GM19463 (cell line): ENCODE results near the gene CDHR4.
"Not testable (repeated sequence)": the region's sequence is repeated elsewhere in the genome, so short reads cannot be mapped to it uniquely, and the experiment has no call there.

Experiments
- ATAC-seq: cut with Tn5 transposase; IDR thresholded peaks from one replicate; pipeline ENCODE4 v1.9.1; 2021; ENCODE audit warnings: mild to moderate bottlenecking, moderate library complexity; ENCODE audit not compliant: unreplicated experiment

CDHR4 gene

GRCh38 chr3:49799761-49800160, at the start of gene CDHR4:
Gene CDHR4 (minus strand): TSS chr3:49799873. CDS start chr3:49799812, 61 bp downstream.
- ATAC-seq, result no peak

GRCh38 chr3:49845694-49846093, 46.0 kb upstream of the CDHR4 start:
- ATAC-seq, result no peak

- ATAC-seq, result no peak
Measured at GRCh38 chr3:49844464-49845183, 45.0 kb upstream of the CDHR4 start.

DNA sequence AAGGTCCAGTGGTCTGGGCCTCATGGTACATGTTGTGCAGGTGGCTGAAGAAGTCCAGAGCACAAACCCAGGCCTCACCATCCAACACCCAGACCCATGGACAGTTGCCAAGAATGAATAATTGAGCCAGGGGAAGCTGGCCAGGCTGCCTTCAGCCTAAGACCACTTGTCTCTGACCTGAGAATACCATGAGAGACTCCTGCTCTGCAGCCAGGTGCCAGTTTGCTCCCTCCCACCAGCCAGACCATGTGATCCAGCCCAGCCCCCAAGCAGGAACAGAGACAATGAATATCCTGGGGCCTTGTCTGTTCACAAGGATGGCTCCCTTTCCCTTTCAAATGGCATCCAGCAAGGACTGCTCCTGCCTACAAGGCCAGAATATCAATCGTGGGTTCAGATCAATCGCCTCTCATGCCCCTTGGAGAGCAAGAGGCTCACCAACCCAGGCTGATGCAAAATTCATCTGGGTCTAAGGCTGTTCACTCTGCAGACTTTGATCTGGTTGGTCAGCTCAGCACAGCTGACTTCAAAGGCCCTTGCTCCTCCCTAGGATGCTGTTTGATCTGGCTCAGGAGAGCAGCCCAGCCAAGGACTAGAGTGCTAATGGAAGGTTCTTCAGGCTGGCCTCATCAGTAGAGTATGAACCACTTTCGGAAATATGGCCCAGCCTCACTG, 43.3 kb upstream of the CDHR4 start:
- ATAC-seq, result no peak

- no peak for ATAC-seq
Measured at GRCh38 chr3:49841806-49842205, 42.1 kb upstream of the CDHR4 start.

DNA sequence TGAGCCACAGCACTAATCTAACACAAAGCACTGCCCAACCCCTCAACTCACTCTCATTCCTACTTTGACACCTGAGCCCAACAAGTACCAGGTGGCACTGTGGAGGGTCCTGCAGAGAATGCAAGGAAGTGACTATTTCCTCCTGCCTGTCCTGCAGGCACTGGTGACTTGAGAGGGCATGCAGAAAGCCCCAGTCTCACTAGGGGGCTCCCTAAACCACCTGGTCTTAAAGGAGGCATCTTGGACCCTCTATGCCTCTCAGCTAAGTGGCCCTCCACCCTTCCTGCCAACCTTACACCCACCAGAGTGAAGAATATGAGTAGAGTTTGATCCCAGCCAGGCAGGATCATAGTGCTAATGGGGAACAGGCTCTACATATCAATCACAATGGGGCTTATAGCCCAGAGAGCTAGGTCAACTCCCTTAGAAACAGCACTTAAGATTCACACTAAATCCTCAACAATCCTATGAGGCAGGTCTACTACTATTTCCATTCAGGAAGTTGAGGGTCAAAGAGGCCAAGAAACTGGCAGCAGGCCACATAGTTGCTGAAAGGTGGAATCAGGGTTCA, 41.5 kb upstream of the CDHR4 start:
- no peak for ATAC-seq

GRCh38 chr3:49840388-49840787, 40.7 kb upstream of the CDHR4 start:
- ATAC-seq, result no peak

DNA sequence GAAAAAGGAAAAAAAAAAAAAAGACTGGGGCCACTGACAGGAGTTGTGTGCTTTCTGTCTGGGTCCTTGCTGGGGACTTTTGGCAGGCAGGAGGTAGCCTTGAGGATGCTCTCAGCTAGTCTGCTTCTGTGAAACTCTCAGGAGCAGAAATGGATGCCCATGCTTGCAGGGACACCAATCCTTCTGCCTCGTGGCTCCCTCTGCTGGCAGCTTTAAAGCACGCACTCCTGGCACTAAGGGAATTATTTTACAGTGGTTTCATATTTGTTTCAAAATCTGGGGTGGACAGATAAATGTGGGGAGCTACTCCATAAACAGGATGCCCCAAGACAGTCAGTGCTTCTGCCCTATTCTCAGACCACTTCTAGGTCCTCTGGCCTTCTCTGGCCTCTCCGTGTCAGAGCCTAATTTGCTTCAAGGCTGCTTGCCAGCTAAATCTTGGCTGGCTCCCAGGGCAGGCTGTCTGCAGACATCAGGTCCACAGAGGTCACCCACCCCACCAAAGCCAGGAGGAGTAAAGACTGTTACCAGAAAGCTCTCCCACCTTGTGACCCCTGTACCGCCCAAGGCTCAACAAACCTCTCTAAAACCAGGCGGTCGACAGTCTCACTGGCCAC, 39.6 kb upstream of the CDHR4 start:
- no peak for ATAC-seq

DNA sequence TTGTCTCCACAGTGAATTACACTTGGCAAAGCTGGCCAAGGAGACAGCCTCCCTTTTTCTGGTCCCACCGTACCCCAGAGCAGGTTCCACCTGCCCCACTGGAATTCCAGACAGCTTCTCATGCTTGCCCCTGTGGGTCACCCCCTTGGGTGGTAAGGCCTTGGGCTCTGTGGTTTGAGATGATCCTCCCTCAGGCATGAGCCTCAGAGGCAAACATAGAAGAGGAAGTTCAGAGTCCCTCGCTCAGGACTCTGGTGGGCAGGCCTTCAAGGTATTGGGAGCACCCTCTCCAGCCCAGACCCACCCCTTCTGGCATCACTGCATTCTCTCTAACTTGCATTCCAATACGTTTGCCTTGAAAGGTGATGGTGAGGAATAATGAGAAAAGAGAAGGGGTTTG, 31.7 kb upstream of the CDHR4 start:
- ATAC-seq, result no peak

DNA sequence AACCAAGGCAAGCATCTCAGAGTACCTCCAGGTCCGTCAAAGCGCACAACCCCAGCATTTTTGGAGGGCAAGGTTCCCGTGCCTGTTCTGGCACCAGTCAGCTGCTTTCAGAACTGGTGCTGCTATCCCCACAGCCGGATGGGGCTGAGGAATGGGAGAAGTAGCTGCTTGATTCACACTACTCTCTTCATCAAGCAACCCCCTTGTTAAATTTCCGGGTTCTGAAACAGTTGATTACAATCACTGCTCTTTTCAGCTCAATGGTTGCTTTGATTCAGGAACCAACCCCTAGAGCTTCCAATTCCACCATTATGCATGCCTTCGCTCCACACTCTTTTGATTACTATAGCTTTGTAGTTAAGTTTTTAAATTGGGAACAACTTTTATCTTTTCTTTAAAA, 26.3 kb upstream of the CDHR4 start:
- no peak for ATAC-seq

DNA sequence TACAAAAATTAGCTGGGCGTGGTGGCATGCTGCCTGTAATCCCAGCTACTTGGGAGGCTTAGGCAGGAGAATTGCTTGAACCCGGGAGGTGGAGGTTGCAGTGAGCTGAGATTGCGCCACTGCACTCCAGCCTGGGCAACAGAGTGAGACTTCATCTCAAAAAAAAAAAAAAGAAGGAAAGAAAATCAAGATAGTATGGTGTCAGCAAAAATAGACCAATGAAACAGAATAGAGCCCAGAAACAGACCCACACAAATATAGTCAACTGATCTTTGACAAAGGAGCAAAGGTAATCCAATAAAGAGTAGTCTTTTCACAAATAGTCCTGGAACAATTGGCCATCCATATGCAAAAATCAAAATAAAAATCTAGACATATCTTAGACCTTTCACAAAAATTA, 23.5 kb upstream of the CDHR4 start:
- ATAC-seq, result not testable (repeated sequence)

DNA sequence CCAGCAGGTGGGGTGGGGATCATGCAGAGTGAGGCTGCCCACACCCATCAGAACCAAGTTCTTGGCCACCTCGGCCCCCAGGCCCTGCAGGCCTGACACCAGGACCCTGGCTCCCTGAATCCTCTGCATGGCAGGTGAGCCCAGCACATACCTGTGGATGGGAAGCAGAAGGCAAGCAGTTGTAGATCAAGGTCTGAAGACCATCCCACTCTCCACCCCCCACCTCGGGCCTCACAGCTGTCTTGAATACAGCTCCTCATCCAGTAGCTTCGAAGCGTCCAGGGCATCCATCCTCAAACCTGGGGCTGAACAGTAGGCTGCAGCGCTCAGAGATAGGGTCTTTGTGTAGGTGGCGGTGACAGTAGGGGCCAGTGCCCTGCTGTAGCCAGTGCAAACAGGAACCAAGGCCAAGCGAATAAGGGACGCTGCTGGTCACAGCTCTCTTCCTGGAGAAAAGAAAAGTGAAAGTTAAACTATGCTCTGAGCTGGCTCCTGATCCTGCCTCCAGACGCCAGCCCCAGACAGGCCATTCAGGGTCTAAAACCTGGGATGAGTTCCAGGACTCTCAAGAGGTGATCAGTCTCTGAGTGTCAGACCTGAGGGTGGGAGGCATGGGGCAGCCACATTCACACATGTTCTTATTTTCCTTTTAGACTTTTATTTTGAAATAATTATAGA, 14.0 kb upstream of the CDHR4 start, which contains the start of gene UBA7:
TSS of gene UBA7 (minus strand) at position 457 of the 678 bp plus-strand sequence. CDS start at position 291, 166 bp downstream.
- peak; percentile 77 for ATAC-seq

DNA sequence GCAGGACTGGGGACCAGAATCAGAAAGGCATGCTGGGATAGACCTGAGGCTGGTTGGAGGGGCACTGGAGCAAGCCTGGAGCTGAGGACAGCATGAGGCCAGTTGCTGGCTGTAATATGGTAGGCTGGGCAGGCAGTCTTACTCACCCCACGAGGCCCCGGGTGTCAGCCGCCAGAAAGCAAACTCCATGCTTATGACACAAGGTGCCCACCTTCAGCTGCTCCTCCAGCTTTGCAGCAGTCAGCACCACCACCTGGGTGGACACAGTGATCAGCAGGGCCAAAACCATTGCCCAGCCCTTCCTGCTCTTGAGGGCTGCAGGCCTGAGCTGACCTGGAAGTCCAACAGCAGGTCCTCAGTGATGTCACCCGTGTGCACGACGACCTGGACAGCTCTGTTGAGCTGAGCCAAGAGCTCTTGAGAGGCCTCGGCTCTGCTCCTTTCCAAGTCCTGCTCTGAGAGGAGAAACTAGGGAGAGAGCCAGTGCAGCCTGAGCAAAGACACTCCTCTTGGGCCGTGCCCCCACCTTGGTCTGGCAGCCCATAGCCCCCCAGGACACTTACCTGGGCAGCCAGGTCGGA, 13.3 kb upstream of the CDHR4 start:
- no peak for ATAC-seq

- ATAC-seq, result no peak
Measured at GRCh38 chr3:49807431-49808114, 7.9 kb upstream of the CDHR4 start.

DNA sequence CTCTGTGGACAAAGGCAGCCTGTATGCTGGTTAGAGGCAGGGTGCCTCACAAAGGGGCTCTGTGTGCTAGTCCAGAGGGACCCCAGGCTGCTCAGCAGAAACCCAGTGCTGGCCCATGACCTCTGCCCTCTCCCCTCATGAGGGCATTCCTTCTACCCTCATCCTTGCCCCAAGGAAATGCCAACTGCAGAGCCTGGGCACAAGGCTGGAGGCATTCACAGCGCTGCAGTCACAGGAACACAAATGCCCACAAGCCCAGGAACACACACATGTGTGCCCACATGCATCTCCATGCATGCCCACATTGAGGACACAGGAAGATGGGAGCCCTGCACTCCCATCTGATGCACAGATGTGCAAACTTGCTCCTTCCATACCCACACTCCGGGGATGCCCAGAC, 7.2 kb upstream of the CDHR4 start:
- no peak for ATAC-seq

GRCh38 chr3:49805897-49806701, 6.4 kb upstream of the CDHR4 start:
- ATAC-seq, result no peak

DNA sequence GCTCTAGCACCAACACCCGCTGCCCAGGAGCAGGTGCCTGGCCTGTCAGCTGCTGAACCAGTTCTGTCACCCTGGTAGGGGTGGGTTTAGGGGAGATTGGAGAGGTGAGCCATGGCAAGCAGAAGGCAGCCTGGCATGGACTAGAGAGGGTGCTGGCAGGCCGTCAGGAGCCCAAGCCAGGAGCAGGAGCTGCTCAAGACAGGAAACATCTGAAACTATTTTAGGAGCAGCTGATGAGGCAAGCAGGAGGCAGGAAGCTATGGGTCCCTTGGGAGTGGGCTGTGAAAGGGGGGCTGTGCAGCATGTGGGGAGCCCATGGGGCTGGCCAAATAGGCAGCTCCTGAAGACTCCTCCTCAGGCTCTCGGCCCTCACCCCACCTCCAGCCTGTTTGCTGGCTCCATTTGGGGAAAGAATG, 5.7 kb upstream of the CDHR4 start:
- ATAC-seq, result no peak

DNA sequence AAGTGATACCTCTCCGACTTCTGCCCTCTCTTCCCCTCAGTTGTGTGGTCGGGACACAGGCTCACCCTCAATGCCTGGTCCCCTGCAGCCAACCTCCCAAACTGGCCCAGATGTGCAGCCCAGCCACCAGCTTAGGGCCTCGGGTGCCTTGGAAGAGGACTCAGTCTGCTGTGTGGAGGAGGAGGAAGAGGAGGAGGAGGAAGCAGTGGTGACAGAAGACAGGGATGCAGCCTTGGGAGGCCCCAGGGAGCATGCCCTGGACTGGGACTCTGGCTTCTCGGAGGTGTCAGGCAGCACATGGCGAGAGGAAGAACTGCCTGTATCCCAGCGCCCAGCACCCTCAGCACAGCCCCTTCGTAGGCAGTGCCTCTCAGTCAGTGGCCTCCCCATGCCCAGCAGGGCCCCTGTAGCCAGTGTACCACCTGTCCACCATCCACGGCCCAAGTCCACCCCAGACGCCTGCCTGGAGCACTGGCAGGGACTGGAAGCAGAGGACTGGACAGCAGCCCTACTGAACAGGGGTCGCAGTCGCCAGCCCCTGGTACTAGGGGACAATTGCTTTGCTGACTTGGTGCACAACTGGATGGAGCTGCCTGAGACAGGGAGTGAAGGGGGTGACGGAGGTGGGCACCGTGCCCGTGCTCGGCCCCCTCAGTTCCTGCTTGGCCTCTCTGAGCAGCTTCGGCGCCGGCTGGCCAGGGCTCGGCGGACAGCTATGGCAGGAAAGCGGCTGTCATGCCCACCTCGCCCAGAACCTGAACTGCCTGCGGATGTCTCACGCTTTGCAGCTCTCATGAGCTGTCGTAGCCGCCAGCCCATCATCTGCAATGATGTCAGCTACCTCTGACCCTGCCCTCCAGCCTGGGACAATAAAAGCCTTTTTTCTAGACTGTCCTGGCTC, 4.7 kb upstream of the CDHR4 start:
- ATAC-seq, result no peak
